Skeletal muscle tissue (tissue), 4 donors: ENCODE measurements around the gene TFF1. TPM values are rescaled to one million over a fixed set of nuclear protein-coding genes. Genes with fewer than 3 reads are reported as not detected.

Experiments used
- H3K27ac ChIP-seq: one replicate; pipeline ENCODE4 v1.7.0; 2013; ENCODE audit warnings: mild to moderate bottlenecking, low read depth, low read length, inconsistent platforms
- H3K27me3 ChIP-seq, 3 donors: one replicate each; pipeline ENCODE4 v1.7.0; 2013; ENCODE audit warnings: low read length in 3 of 3; ENCODE audit not compliant: control insufficient read depth in 3 of 3, insufficient read depth in 3 of 3
- H3K36me3 ChIP-seq, 3 donors: one replicate each; pipeline ENCODE4 v1.7.0; 2013; ENCODE audit warnings: low read length in 3 of 3; ENCODE audit not compliant: control insufficient read depth in 3 of 3, insufficient read depth in 3 of 3
- H3K4me1 ChIP-seq, 3 donors: one replicate each; pipeline ENCODE4 v1.7.0; 2013; ENCODE audit warnings: low read length in 3 of 3, mild to moderate bottlenecking in 3 of 3; ENCODE audit not compliant: control insufficient read depth in 3 of 3, insufficient read depth in 3 of 3
- H3K4me3 ChIP-seq, 3 donors: one replicate each; pipeline ENCODE4 v1.7.0; 2013; ENCODE audit warnings: low read length in 3 of 3
- H3K9ac ChIP-seq, 3 donors: one replicate each; pipeline ENCODE4 v1.7.0; 2013; ENCODE audit warnings: low read length in 3 of 3, mild to moderate bottlenecking in 3 of 3, moderate library complexity in 2 of 3, low read depth in 1 of 3
- H3K9me3 ChIP-seq, 3 donors: one replicate each; pipeline ENCODE4 v1.7.0; 2013; ENCODE audit warnings: low read length in 3 of 3; ENCODE audit not compliant: control insufficient read depth in 3 of 3
- total RNA-seq: library from RNA; depleted of rRNA; stranded (reverse); fragments of >200 nt; gene quantifications from one replicate; pipeline ENCODE4 v1.2.3, GENCODE V29; 2014
- donor health status: Osteomylitis.

Gene TFF1
- total RNA-seq, 1 donor from 2014 or later: not detected

DNA sequence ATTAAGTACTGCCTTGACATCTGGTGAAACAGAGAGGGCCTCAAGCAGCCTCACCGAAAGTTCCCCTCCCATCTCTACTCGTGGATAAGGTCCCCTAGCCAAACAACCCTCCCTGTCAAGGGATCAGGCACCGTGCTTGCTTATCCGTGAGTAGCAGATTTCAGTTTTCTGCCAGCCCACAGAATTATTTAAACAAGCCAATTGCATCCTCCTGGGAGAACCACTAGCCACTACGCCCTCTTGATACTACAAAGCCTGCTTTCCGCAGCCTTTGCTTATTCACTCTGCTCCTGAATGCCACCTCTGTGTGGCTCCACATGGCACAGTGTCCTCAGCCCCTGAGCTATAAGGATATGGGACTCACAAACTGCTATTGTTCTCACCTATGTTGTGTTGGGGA, 9.7 kb downstream of the TFF1 start:
- Histone ChIP-seq H3K4me3 (no peak overlapping the region), H3K27me3 (peaks cover 17 to 27% (median 20%) of the 10 kb centered on the region in 3 donors), H3K27ac (no peak overlapping the region), H3K9me3 (peaks cover 4 to 11% (median 10%) of the 10 kb centered on the region in 3 donors), H3K4me1 (no peaks in the 10 kb centered on the region), H3K36me3 (no peaks in the 10 kb centered on the region), H3K9ac (no peak overlapping the region)

DNA sequence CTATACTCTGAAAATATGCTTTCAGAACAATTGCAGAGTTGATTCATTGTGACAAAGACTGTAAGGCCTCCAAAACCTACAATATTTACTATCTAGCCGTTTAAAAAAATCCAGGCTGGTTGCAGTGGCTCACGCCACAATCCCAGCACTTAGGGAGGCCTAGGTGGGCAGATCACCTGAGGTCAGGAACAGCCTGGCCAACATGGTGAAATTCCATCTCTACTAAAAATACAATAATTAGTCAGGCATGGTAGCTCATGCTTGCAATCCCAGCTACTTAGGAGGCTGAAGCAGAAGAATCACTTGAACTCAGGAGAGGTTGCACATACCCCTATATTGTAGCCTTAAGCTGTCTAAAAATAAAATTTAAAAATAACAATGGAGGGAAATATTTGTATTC, 10.3 kb downstream of the TFF1 start:
- H3K9me3 ChIP-seq: peaks cover 4 to 11% (median 10%) of the 10 kb centered on the region in 3 donors
- H3K27me3 ChIP-seq: peaks cover 11 to 23% (median 14%) of the 10 kb centered on the region in 3 donors
- H3K9ac ChIP-seq: no peak overlapping the region
- no peak overlapping the region for H3K27ac ChIP-seq
- H3K36me3 ChIP-seq: no peaks in the 10 kb centered on the region
- no peaks in the 10 kb centered on the region for H3K4me1 ChIP-seq
- H3K4me3 ChIP-seq: no peak overlapping the region

DNA sequence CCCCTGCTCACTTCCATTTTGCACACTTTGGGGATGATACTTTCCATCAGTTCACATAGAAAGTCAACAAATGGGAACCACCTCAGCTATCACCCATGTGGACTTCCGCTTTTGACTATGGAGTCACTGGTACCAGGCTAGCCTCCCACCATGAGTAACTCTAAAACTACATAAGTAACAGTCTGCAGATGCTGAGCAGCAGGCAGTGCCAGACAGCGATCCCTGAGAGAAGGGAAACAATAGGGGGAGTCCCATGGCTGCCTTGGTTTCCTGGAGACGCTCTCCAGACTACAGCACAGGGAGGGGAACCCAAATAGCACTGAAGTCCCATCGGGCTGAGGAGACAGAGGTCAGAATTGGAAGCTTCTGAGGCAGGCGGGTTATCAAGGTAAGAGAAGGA, 12.7 kb downstream of the TFF1 start:
- Histone ChIP-seq H3K9me3 (peaks cover 0 to 11% (median 4%) of the 10 kb centered on the region in 3 donors), H3K4me3 (no peak overlapping the region), H3K36me3 (no peaks in the 10 kb centered on the region), H3K27ac (no peak overlapping the region), H3K9ac (no peak overlapping the region), H3K4me1 (no peaks in the 10 kb centered on the region), H3K27me3 (peaks cover 3 to 24% (median 4%) of the 10 kb centered on the region in 3 donors)

DNA sequence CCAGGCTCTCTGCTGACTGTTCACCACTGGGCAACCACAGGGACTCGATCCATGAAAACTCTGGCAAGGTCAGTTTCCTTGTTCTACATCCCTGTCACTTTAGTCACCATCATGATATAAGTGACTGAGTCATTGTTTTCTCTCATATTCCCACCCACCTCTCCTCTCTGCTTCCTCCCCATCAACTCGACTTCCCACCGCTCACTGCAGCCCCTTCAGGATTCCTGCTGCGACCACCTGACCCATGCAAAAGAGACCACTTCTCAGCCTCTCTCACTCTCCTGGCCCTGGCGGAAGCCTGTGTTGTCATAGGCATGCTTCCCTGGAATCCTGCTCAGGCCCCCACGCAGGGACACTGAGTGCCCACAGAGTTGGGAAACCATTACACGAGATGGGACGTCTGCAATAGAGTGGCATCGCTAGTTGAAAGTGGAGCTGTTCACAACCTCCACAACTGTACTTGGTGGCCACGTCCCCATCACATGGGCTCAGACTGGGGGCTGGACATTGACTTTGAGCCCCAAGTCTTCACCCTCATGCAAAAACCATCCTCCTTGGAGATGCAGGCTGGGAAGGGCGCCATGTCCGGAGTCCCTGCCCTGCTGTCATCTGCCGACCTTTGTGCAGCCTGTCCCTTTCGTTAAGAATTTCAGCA, 13.8 kb downstream of the TFF1 start:
- no peak overlapping the region for H3K4me3 ChIP-seq
- no peaks in the 10 kb centered on the region for H3K36me3 ChIP-seq
- peaks cover 4 to 25% (median 6%) of the 10 kb centered on the region in 3 donors for H3K27me3 ChIP-seq
- peaks cover 0 to 7% (median 4%) of the 10 kb centered on the region in 3 donors for H3K9me3 ChIP-seq
- no peak overlapping the region for H3K9ac ChIP-seq
- H3K27ac ChIP-seq: no peak overlapping the region
- no peaks in the 10 kb centered on the region for H3K4me1 ChIP-seq

DNA sequence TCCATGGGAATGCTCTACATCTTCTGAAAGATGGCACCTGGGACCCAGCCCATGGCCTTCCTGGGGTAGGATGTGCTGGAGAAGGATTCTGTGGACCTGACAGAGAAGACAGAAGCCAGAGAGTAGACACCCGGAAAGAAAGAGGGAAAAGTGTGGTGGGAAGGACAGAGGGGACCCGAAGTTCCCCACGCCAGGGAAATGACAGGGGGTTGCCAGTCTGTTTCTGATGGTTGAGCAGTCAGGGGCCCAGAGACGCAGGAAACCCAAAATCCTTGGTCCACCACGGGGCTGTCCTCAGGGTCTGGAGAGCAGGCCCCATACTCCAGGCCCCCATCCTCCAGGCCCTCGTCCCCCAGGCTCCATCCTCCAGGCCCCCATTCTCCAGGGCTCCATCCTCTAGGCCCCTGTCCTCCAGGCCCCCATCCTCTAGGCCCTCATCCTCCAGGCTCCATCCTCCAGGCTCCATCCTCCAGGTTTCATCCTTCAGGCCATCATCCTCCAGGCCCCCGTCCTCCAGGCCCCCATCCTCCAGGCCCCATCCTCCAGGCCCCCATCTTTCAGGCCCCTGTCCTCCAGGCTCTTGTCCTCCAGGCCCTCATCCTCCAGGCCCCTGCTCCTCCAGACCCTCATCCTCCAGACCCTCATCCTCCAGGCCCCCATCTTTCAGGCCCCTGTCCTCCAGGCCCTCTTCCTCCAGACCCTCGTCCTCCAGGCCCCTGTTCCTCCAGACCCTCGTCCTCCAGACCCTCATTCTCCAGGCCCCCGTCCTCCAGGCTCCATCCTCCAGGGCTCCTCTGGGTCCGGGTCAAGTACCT, 14.5 kb downstream of the TFF1 start:
- no peak overlapping the region for H3K4me3 ChIP-seq
- no peak overlapping the region for H3K27ac ChIP-seq
- H3K27me3 ChIP-seq: peaks cover 4 to 30% (median 10%) of the 10 kb centered on the region in 3 donors

DNA sequence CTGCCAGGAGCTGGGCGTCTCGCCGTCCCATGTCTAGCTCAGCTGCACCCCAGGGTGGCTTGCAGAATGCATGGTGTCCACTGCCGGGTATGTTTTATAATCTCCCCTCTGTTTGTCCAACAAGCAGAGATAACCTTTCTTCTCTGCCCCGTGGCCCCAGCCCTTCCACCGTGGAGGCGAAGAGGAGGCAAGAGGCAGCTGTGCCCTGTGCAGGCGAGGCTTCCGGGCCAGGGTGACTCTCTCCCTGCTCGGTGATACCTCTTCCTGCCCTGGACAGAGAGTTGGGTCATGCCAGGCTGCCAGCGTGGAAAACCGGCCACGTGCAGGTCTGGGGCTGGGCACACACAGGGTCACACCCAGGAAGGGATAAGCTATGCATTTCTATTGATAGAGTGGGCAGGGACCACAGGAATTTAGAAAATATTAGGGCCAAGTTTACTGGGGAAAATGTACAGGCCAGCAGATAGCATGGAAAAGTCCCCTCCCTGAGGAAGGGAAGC, 15.4 kb downstream of the TFF1 start, which contains the start of gene TFF2:
Gene TFF2 (minus strand): TSS at position 68 of the 500 bp plus-strand sequence. CDS start 37 bp downstream, at position 31.
- H3K9ac ChIP-seq: no peak within 1 kb of the TSS
- H3K4me1 ChIP-seq: no peaks in the 10 kb centered on the region
- no peak within 1 kb of the TSS for H3K27ac ChIP-seq
- peaks cover 0 to 7% (median 4%) of the 10 kb centered on the region in 3 donors for H3K9me3 ChIP-seq
- no peaks in the 10 kb centered on the region for H3K36me3 ChIP-seq
- peaks cover 4 to 30% (median 12%) of the 10 kb centered on the region in 3 donors for H3K27me3 ChIP-seq
- no peak within 1 kb of the TSS for H3K4me3 ChIP-seq

More for the DNA sequence above, 14.5 kb downstream of the TFF1 start:
- Histone ChIP-seq H3K4me1 (no peaks in the 10 kb centered on the region), H3K36me3 (no peaks in the 10 kb centered on the region), H3K9ac (no peak overlapping the region), H3K9me3 (peaks cover 0 to 7% (median 4%) of the 10 kb centered on the region in 3 donors)

DNA sequence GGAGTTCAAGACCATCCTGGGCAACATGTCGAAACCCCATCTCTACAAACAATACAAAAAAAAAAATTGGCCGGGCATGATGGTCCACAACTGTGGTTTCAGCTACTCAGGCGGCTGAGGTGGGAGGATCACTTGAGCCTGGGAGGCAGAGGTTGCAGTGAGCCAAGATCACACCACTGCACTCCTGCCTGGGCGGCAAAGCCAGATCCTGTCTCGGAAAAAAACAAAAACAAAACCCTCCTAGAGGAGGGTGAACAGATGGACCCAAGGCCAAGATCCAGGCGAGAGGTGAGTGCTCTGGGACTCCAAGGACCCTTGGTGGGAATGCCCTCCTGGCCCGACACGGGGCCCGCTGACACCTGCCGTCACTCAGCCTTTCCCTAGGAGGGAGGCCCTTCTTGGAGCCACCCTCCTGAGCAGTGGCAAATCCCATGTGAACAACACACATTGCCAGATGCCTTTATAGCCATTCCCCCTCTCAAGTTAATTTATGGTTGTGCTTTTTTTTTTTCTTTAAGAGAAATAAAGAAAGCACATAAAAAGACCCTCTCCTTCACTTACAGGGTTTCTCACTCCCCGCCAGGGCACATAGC, 15.9 kb downstream of the TFF1 start:
- Histone ChIP-seq H3K36me3 (no peaks in the 10 kb centered on the region), H3K27me3 (peaks cover 4 to 33% (median 12%) of the 10 kb centered on the region in 3 donors), H3K27ac (no peak overlapping the region), H3K4me3 (no peak overlapping the region), H3K9ac (no peak overlapping the region), H3K9me3 (peaks cover 0 to 3% (median 0%) of the 10 kb centered on the region in 3 donors), H3K4me1 (no peaks in the 10 kb centered on the region)

DNA sequence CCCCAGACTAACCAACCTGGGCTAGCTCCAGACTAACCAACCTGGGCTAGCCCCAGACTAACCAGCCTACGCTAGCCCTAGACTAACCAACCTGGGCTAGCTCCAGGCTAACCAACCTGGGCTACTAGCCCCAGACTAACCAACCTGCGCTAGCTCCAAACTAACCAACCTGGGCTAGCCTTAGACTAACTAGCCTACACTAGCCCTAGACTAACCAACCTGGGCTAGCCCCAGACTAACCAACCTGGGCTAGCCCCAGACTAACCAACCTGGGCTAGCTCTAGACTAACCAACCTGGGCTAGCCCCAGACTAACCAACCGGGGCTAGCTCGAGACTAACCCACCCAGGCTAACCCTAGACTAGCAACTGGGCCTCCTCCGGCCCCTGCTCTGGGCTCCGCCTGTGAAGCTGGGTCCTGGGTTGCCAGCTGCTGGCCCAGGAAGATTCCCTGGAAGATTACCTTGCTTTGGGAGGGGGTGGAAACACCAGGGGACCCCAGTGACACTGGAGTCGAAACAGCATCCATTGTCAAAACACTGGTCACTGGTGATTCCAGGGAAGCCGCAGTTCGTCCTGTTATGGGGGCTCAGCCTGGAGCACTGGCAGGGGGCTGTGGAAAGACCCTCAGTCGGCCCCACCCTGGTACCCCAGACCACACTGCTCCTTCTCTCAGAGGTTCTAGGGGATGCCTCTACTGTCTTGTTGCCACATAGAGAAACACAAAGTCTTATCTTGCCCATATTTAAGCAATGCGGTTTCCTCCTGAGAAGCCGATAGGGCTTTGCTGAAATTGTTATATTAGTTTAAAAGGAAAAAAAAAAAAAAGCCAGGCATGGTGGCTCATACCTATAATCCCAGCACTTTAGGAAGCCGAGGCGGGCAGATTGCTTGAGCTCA, 16.7 kb downstream of the TFF1 start:
- Histone ChIP-seq H3K27ac (no peak overlapping the region), H3K4me3 (no peak overlapping the region), H3K36me3 (no peaks in the 10 kb centered on the region), H3K27me3 (peaks cover 4 to 33% (median 12%) of the 10 kb centered on the region in 3 donors), H3K9ac (no peak overlapping the region), H3K4me1 (no peaks in the 10 kb centered on the region), H3K9me3 (peaks cover 0 to 3% (median 0%) of the 10 kb centered on the region in 3 donors)

DNA sequence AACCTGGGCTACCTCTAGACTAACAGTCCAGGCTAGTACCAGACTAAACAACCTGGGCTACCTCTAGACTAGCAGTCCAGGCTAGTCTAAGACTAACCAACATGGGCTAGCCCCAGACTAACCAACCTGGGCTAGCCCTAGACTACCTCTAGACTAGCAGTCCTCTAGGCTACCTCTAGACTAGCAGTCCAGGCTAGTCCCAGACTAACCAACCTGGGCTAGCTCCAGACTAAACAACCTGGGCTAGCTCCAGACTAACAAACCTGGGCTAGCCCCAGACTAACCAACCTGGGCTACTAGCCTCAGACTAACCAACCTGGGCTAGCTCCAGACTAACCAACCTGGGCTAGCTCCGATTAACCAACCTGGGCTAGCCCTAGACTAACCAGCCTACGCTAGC, 17.6 kb downstream of the TFF1 start:
- H3K9ac ChIP-seq: no peak overlapping the region
- H3K27me3 ChIP-seq: peaks cover 4 to 33% (median 16%) of the 10 kb centered on the region in 3 donors
- no peak overlapping the region for H3K27ac ChIP-seq
- no peaks in the 10 kb centered on the region for H3K9me3 ChIP-seq
- no peaks in the 10 kb centered on the region for H3K4me1 ChIP-seq
- no peaks in the 10 kb centered on the region for H3K36me3 ChIP-seq
- H3K4me3 ChIP-seq: no peak overlapping the region
